MM.1S (cell line): Measurements from ENCODE around the gene SEPTIN5.

Experiments
- DNase-seq: peaks from one replicate; pipeline ENCODE4 v3.0.0-alpha.2; 2015
- H2AFZ ChIP-seq: fragments of 300-600 bp; sonication (generic); 2 replicates; pipeline ENCODE4 v1.6.0; 2016; ENCODE audit warnings: antibody characterized with exemption, low read length
- H3F3A ChIP-seq: fragments of 300-600 bp; sonication (generic); 2 replicates; pipeline ENCODE4 v1.6.1; 2016; ENCODE audit warnings: mild to moderate bottlenecking, antibody characterized with exemption, low read length, moderate library complexity, mixed read lengths; ENCODE audit not compliant: insufficient read depth
- H3K27ac ChIP-seq: fragments of 300-600 bp; sonication (generic); 2 replicates; pipeline ENCODE4 v1.5.1; 2016; ENCODE audit warnings: mild to moderate bottlenecking, low read length
- H3K27me3 ChIP-seq: fragments of 300-600 bp; sonication (generic); replicated peaks from 2 replicates; pipeline ENCODE4 v1.6.0; 2016; ENCODE audit warnings: low read length; ENCODE audit not compliant: insufficient read depth
- H3K36me3 ChIP-seq: fragments of 300-600 bp; sonication (generic); replicated peaks from 2 replicates; pipeline ENCODE4 v1.6.1; 2016; ENCODE audit warnings: mild to moderate bottlenecking, low read length, mixed read lengths; ENCODE audit not compliant: insufficient read depth
- H3K4me1 ChIP-seq: fragments of 300-600 bp; sonication (generic); 2 replicates; pipeline ENCODE4 v1.6.1; 2016; ENCODE audit warnings: low read length, mixed read lengths
- H3K4me2 ChIP-seq: fragments of 300-600 bp; sonication (generic); 2 replicates; pipeline ENCODE4 v1.6.0; 2016; ENCODE audit warnings: low read depth, low read length
- H3K4me3 ChIP-seq: fragments of 300-600 bp; sonication (generic); 2 replicates; pipeline ENCODE4 v1.5.1; 2016; ENCODE audit warnings: low read length, mixed read lengths
- H3K79me2 ChIP-seq: fragments of 300-600 bp; sonication (generic); 2 replicates; pipeline ENCODE4 v1.6.1; 2016; ENCODE audit warnings: mixed run types, low read length, mixed read lengths
- H3K9ac ChIP-seq: fragments of 300-600 bp; sonication (generic); 2 replicates; pipeline ENCODE4 v1.6.1; 2016; ENCODE audit warnings: low read length, mixed read lengths
- H3K9me2 ChIP-seq: fragments of 300-600 bp; sonication (generic); replicated peaks from 2 replicates; pipeline ENCODE4 v1.6.1; 2016; ENCODE audit warnings: mild to moderate bottlenecking, low read length, mixed read lengths; ENCODE audit not compliant: insufficient read depth
- H3K9me3 ChIP-seq: fragments of 300-600 bp; sonication (generic); replicated peaks from 2 replicates; pipeline ENCODE4 v1.6.1; 2016; ENCODE audit warnings: mild to moderate bottlenecking, low read length, mixed read lengths; ENCODE audit not compliant: insufficient read depth
- H4K20me1 ChIP-seq: fragments of 300-600 bp; sonication (generic); 2 replicates; pipeline ENCODE4 v1.6.1; 2016; ENCODE audit warnings: mild to moderate bottlenecking, low read length, moderate library complexity, mixed read lengths; ENCODE audit not compliant: insufficient read depth
- CTCF ChIP-seq: fragments of 300-600 bp; sonication (generic); IDR thresholded peaks from 2 replicates; pipeline ENCODE4 v1.5.1; 2016; ENCODE audit warnings: antibody characterized with exemption, low read length, mixed read lengths
- EZH2 ChIP-seq: fragments of 300-600 bp; sonication (generic); optimal IDR thresholded peaks from 2 replicates; pipeline ENCODE3; 2017; ENCODE audit warnings: low read depth, mild to moderate bottlenecking, antibody characterized with exemption, low read length, mixed read lengths
- EZH2phosphoT487 ChIP-seq: fragments of 300-600 bp; sonication (generic); IDR thresholded peaks from 2 replicates; pipeline ENCODE4 v1.6.1; 2018; ENCODE audit warnings: antibody characterized with exemption, low read length

Gene SEPTIN5

GRCh38 chr22:19750507-19751490 lies 36.5 kb downstream of the SEPTIN5 start:
- DNase-seq, result no peak
- Histone ChIP-seq H3K4me3 (no peak overlapping the region), H3K27ac (no peak overlapping the region)

DNA sequence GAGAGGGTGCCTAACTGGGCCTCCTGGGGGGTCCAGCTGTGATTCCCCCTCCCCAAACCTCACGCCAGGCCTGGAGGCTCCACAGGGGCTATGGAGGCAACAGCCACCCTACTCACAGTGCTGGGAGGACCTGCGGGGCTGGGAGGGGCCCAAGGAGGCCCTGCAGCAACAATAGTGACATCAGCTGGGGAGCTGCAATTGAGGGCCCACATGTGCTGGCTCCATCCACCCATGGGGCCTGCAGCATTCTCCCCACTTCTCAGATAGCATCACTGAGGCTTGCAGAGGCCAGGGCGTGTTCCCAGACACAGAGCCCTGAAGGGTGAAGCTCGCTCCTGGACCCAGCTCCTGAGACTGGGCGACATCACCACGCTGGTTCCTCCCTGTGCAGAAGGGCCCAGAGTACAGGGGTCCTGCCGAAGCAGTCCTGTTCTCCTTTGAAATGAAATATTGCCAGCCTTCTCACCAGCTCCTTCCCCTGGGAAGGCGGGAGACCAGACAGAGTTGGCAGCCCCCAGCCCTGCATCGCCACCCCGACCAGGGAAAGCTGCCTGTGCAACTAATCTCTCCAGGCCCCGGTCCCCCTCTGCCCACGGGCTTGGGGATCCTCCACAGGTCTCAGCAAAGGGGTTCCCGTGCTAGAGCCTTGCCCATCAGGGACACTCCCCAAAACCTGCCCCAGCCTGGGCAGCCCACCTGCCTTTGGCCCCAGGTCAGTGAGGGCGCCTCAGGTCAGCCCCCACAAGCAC lies 37.4 kb downstream of the SEPTIN5 start:
- no peaks in the 10 kb centered on the region for H4K20me1 ChIP-seq
- no peak overlapping the region for H3K9ac ChIP-seq
- H3K36me3 ChIP-seq, result no peaks in the 10 kb centered on the region
- no peak overlapping the region for H2AFZ ChIP-seq
- H3K27me3 ChIP-seq, result peaks cover 94% of the 10 kb centered on the region
- H3K4me2 ChIP-seq, result no peak overlapping the region
- no peaks in the 10 kb centered on the region for H3K9me3 ChIP-seq
- TF ChIP-seq EZH2 (no peak), CTCF (no peak), EZH2phosphoT487 (no peak)
- no peaks in the 10 kb centered on the region for H3K9me2 ChIP-seq
- no peaks in the 10 kb centered on the region for H3K79me2 ChIP-seq
- no peak for DNase-seq
- H3K4me1 ChIP-seq, result 0 out of 2 replicates have a peak, but pooled peaks cover 3% of the 10 kb centered on the region
- no peak overlapping the region for H3K27ac ChIP-seq
- H3F3A ChIP-seq, result no peaks in the 10 kb centered on the region
- no peak overlapping the region for H3K4me3 ChIP-seq

More at GRCh38 chr22:19750507-19751490, 36.5 kb downstream of the SEPTIN5 start:
- H3K27me3 ChIP-seq, result peaks cover 95% of the 10 kb centered on the region
- H3K9ac ChIP-seq, result no peak overlapping the region
- H2AFZ ChIP-seq, result no peak overlapping the region
- H3K36me3 ChIP-seq, result no peaks in the 10 kb centered on the region
- H4K20me1 ChIP-seq, result no peaks in the 10 kb centered on the region
- H3K79me2 ChIP-seq, result no peaks in the 10 kb centered on the region
- TF ChIP-seq CTCF (no peak), EZH2phosphoT487 (no peak), EZH2 (no peak)
- no peaks in the 10 kb centered on the region for H3K4me1 ChIP-seq
- H3K9me2 ChIP-seq, result no peaks in the 10 kb centered on the region
- H3F3A ChIP-seq, result no peaks in the 10 kb centered on the region
- H3K4me2 ChIP-seq, result no peak overlapping the region
- H3K9me3 ChIP-seq, result no peaks in the 10 kb centered on the region

- H3K27ac ChIP-seq, result no peak overlapping the region
- DNase-seq, result no peak
- no peak overlapping the region for H2AFZ ChIP-seq
- no peak for TF ChIP-seq EZH2
- no peak for TF ChIP-seq CTCF
- TF ChIP-seq EZH2phosphoT487, result no peak
- H3K36me3 ChIP-seq, result no peaks in the 10 kb centered on the region
- H3K9me3 ChIP-seq, result no peaks in the 10 kb centered on the region
- no peak overlapping the region for H3K9ac ChIP-seq
- H3K9me2 ChIP-seq, result no peaks in the 10 kb centered on the region
- no peaks in the 10 kb centered on the region for H4K20me1 ChIP-seq
- no peaks in the 10 kb centered on the region for H3K79me2 ChIP-seq
- H3F3A ChIP-seq, result peaks cover 9% of the 10 kb centered on the region
- H3K4me1 ChIP-seq, result 0 out of 2 replicates have a peak, but pooled peaks cover 3% of the 10 kb centered on the region
- no peak overlapping the region for H3K4me3 ChIP-seq
- no peak overlapping the region for H3K4me2 ChIP-seq
- H3K27me3 ChIP-seq, result peaks cover 94% of the 10 kb centered on the region
These were observed 39.0 kb downstream of the SEPTIN5 start for GRCh38 chr22:19753090-19753842.
